ENCODE measurements around the gene CFAP46. TPM values are rescaled to one million over a fixed set of nuclear protein-coding genes. Genes with fewer than 3 reads are reported as not detected.

CFAP46 gene
- total RNA-seq, 1 donor from 2014 or later, result 1.3 TPM

DNA sequence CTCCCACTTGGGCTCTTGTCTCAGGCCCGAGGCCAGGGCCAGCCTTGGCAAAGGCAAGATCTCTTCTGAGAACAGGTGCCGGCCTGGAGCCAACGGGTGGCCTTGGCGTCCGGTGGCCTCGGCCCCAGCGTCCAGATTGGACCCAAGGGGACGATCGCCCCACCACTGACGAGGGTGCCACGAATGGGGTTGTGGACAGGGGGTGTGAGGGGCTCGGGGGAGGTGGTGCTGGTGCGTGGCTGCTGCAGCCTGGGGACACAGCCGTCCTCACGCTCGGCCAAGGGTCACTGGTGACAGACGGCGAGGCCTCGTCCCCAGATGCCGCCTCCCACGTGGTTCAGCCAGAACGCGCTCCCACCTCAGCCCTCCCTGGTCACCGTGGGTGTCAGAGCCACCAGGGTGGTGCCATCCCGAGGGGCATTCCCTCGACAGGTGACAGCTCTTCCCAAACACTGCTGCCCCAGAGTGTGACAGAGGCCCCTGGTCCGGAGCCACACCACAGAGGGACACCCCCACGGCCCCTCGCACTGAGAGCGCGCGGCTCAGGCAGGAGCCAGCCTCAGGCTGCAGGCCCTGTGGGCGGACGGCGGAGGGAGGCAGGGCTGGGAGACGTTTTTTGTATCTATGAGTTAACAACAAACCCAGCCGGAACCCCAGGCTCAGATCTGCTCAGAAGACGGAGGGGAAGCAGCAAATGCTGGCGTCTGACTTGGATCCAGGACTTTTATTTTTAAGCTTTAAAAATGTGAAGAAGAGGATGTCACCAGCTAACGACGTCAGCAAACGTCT, 18.5 kb upstream of the CFAP46 start:
- H3K79me2 ChIP-seq (ENCODE audit: insufficient read depth, low read length), result no peaks in the 10 kb centered on the region
- TF ChIP-seq, protein P1, sequence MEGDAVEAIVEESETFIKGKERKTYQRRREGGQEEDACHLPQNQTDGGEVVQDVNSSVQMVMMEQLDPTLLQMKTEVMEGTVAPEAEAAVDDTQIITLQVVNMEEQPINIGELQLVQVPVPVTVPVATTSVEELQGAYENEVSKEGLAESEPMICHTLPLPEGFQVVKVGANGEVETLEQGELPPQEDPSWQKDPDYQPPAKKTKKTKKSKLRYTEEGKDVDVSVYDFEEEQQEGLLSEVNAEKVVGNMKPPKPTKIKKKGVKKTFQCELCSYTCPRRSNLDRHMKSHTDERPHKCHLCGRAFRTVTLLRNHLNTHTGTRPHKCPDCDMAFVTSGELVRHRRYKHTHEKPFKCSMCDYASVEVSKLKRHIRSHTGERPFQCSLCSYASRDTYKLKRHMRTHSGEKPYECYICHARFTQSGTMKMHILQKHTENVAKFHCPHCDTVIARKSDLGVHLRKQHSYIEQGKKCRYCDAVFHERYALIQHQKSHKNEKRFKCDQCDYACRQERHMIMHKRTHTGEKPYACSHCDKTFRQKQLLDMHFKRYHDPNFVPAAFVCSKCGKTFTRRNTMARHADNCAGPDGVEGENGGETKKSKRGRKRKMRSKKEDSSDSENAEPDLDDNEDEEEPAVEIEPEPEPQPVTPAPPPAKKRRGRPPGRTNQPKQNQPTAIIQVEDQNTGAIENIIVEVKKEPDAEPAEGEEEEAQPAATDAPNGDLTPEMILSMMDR (IDR thresholded peaks at IDR 0.05; ENCODE audit: insufficient read depth, low read depth, low read length), result no peak
- no peak for TF ChIP-seq EZH2 (IDR thresholded peaks at IDR 0.05; ENCODE audit: insufficient read depth, low read length)
- no peaks in the 10 kb centered on the region for H3K9me3 ChIP-seq (ENCODE audit: insufficient read depth, low read depth, low read length)
- no peaks in the 10 kb centered on the region for H3K36me3 ChIP-seq (ENCODE audit: insufficient read depth, low read length)
- peaks cover 2% of the 10 kb centered on the region for H3K9me3 Mint-ChIP-seq (ENCODE audit: unreplicated experiment)
- no peak overlapping the region for H3K9ac ChIP-seq (ENCODE audit: low read length)
- H3K36me3 Mint-ChIP-seq (ENCODE audit: low read depth, unreplicated experiment), result no peaks in the 10 kb centered on the region
- no peak overlapping the region for H3K4me2 ChIP-seq (ENCODE audit: low read length)
- H4K20me1 ChIP-seq (ENCODE audit: insufficient read depth, low read length), result no peaks in the 10 kb centered on the region
- no peak for DNase-seq (ENCODE audit: low read depth)
- H2AFZ ChIP-seq (ENCODE audit: low read depth, low read length), result no peak overlapping the region
- no peak overlapping the region for H3K27ac ChIP-seq (ENCODE audit: low read depth, low read length)
- no peak overlapping the region for H3K4me3 ChIP-seq (ENCODE audit: insufficient read depth, low read depth, low read length)
- no peak overlapping the region for H3K27ac Mint-ChIP-seq (ENCODE audit: unreplicated experiment)
- H3K4me1 ChIP-seq (ENCODE audit: insufficient read depth, low read length), result peaks cover 12% of the 10 kb centered on the region
- H3K27me3 Mint-ChIP-seq (ENCODE audit: low read depth, unreplicated experiment), result peaks cover 42% of the 10 kb centered on the region
- no peaks in the 10 kb centered on the region for H3K4me1 Mint-ChIP-seq (ENCODE audit: low read depth, unreplicated experiment)
- no peak overlapping the region for H3K4me3 Mint-ChIP-seq (ENCODE audit: unreplicated experiment)
- FAIRE-seq, result no peak
- H3K27me3 ChIP-seq (ENCODE audit: insufficient read depth, low read length), result peaks cover 3% of the 10 kb centered on the region

DNA sequence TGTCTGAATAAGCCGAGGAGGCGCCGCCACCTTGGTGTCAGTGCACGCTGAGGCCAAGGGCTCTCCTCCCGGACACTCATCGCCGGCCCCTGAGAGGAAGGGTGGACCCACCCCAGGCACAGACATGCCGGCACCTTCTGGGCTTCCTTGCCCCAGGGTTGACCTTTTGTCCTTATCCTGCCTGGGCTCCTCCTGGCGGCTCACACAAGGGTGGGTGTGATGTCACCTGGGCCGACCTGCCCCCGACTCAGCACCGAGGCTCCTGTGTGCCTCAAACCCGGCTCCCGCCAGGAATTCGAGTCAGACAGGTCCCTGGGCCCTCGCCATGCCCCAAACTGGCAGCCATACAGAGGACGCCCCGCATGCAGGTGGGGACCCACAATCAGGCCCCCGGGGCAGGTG, 17.7 kb upstream of the CFAP46 start:
- H3K27ac Mint-ChIP-seq (ENCODE audit: unreplicated experiment), result no peak overlapping the region
- H3K36me3 Mint-ChIP-seq (ENCODE audit: low read depth, unreplicated experiment), result no peaks in the 10 kb centered on the region
- TF ChIP-seq, protein P1 (IDR thresholded peaks at IDR 0.05; ENCODE audit: insufficient read depth, low read depth, low read length), result no peak
- TF ChIP-seq EZH2 (IDR thresholded peaks at IDR 0.05; ENCODE audit: insufficient read depth, low read length), result no peak
- Histone ChIP-seq H3K79me2 (ENCODE audit: insufficient read depth, low read length) (no peaks in the 10 kb centered on the region), H3K4me1 (ENCODE audit: insufficient read depth, low read length) (peaks cover 12% of the 10 kb centered on the region), H3K9me3 (ENCODE audit: insufficient read depth, low read depth, low read length) (no peaks in the 10 kb centered on the region), H2AFZ (ENCODE audit: low read depth, low read length) (no peak overlapping the region), H4K20me1 (ENCODE audit: insufficient read depth, low read length) (no peaks in the 10 kb centered on the region), H3K9ac (ENCODE audit: low read length) (no peak overlapping the region), H3K4me2 (ENCODE audit: low read length) (no peak overlapping the region), H3K4me3 (ENCODE audit: insufficient read depth, low read depth, low read length) (no peak overlapping the region), H3K27me3 (ENCODE audit: insufficient read depth, low read length) (no peaks in the 10 kb centered on the region), H3K36me3 (ENCODE audit: insufficient read depth, low read length) (no peaks in the 10 kb centered on the region), H3K27ac (ENCODE audit: low read depth, low read length) (no peak overlapping the region)
- H3K4me1 Mint-ChIP-seq (ENCODE audit: low read depth, unreplicated experiment), result no peaks in the 10 kb centered on the region
- no peak for DNase-seq (ENCODE audit: low read depth)
- H3K27me3 Mint-ChIP-seq (ENCODE audit: low read depth, unreplicated experiment), result peaks cover 37% of the 10 kb centered on the region
- H3K9me3 Mint-ChIP-seq (ENCODE audit: unreplicated experiment), result peaks cover 2% of the 10 kb centered on the region
- FAIRE-seq, result no peak
- H3K4me3 Mint-ChIP-seq (ENCODE audit: unreplicated experiment), result no peak overlapping the region

DNA sequence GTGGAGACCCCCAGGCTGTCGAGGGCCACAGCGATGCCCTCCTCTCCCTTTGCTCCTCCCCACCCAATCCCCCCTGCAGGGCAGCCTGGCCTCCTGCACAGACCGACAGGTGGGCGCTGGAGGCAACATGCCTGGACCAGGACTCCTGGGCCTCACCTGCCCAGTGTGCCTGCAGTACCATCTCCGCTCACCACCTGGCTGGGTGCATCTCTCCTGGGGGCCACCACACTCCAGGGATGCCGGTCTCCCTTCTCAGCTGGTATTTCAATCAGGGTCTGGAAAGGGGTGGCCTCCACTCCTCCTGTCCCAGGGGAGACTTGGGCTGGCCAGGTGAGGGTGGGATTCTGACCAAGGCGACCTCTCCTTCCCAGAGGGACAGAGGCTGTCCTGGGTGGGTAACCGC, 17.2 kb upstream of the CFAP46 start:
- Histone ChIP-seq H3K4me1 (ENCODE audit: insufficient read depth, low read length) (peaks cover 12% of the 10 kb centered on the region), H4K20me1 (ENCODE audit: insufficient read depth, low read length) (no peaks in the 10 kb centered on the region), H3K27ac (ENCODE audit: low read depth, low read length) (no peak overlapping the region), H2AFZ (ENCODE audit: low read depth, low read length) (no peak overlapping the region), H3K79me2 (ENCODE audit: insufficient read depth, low read length) (no peaks in the 10 kb centered on the region), H3K4me3 (ENCODE audit: insufficient read depth, low read depth, low read length) (no peak overlapping the region), H3K36me3 (ENCODE audit: insufficient read depth, low read length) (no peaks in the 10 kb centered on the region), H3K27me3 (ENCODE audit: insufficient read depth, low read length) (peaks cover 3% of the 10 kb centered on the region), H3K9me3 (ENCODE audit: insufficient read depth, low read depth, low read length) (no peaks in the 10 kb centered on the region), H3K9ac (ENCODE audit: low read length) (no peak overlapping the region), H3K4me2 (ENCODE audit: low read length) (no peak overlapping the region)
- Mint-ChIP-seq H3K27ac (ENCODE audit: unreplicated experiment) (no peak overlapping the region), H3K36me3 (ENCODE audit: low read depth, unreplicated experiment) (no peaks in the 10 kb centered on the region), H3K4me3 (ENCODE audit: unreplicated experiment) (no peak overlapping the region), H3K27me3 (ENCODE audit: low read depth, unreplicated experiment) (peaks cover 42% of the 10 kb centered on the region), H3K4me1 (ENCODE audit: low read depth, unreplicated experiment) (no peaks in the 10 kb centered on the region), H3K9me3 (ENCODE audit: unreplicated experiment) (peaks cover 2% of the 10 kb centered on the region)
- DNase-seq (ENCODE audit: low read depth) (no peak), FAIRE-seq (no peak)
- TF ChIP-seq EZH2 (IDR thresholded peaks at IDR 0.05; ENCODE audit: insufficient read depth, low read length), result no peak
- TF ChIP-seq, protein P1 (IDR thresholded peaks at IDR 0.05; ENCODE audit: insufficient read depth, low read depth, low read length), result no peak

Measured in astrocyte (in vitro differentiated cells and primary cell).